ENCODE data around the gene CABS1.

CABS1 gene

GRCh38 chr4:70372760-70373159, 38.0 kb downstream of the CABS1 start:
- no peak overlapping the region for H3K27ac ChIP-seq (replicated peaks)
- no peak for TF ChIP-seq SPI1 (IDR thresholded peaks at IDR 0.05; ENCODE audit: borderline replicate concordance, low read depth)
- no peak for DNase-seq (ENCODE audit: low read depth in 1 of 2, low spot score in 1 of 2)
- no peak overlapping the region for H3K4me3 ChIP-seq (replicated peaks; ENCODE audit: insufficient read depth, low read length)
- H3K27me3 ChIP-seq (ENCODE audit: insufficient read depth, poor library complexity, severe bottlenecking) = no peaks in the 10 kb centered on the region

GRCh38 chr4:70380578-70380977, 45.8 kb downstream of the CABS1 start:
- TF ChIP-seq POLR2AphosphoS5 (IDR thresholded peaks at IDR 0.05; ENCODE audit: low read depth) (no peak), SPI1 (IDR thresholded peaks at IDR 0.05; ENCODE audit: borderline replicate concordance, low read depth) (no peak), REST (IDR thresholded peaks at IDR 0.05; ENCODE audit: insufficient replicate concordance, low read depth) (no peak), CTCF (IDR thresholded peaks at IDR 0.05; ENCODE audit: insufficient read depth, low read length) (no peak), GABPA (IDR thresholded peaks at IDR 0.05; ENCODE audit: low read depth) (no peak)
- Histone ChIP-seq H3K27ac (replicated peaks) (no peak overlapping the region), H3K4me3 (replicated peaks; ENCODE audit: insufficient read depth, low read length) (no peak overlapping the region), H3K27me3 (ENCODE audit: insufficient read depth, poor library complexity, severe bottlenecking) (no peaks in the 10 kb centered on the region)
- DNase-seq (ENCODE audit: low read depth in 1 of 2, low spot score in 1 of 2) = no peak

GRCh38 chr4:70382691-70383181, 48.0 kb downstream of the CABS1 start, which contains the start of gene SMR3B:
Gene SMR3B (plus strand): TSS chr4:70383131. CDS start chr4:70384511, 1,380 bp downstream.
- DNase-seq (ENCODE audit: low read depth in 1 of 2, low spot score in 1 of 2) = no peak
- TF ChIP-seq POLR2AphosphoS5 (IDR thresholded peaks at IDR 0.05; ENCODE audit: low read depth) (no peak), GABPA (IDR thresholded peaks at IDR 0.05; ENCODE audit: low read depth) (no peak), REST (IDR thresholded peaks at IDR 0.05; ENCODE audit: insufficient replicate concordance, low read depth) (no peak), CTCF (IDR thresholded peaks at IDR 0.05; ENCODE audit: insufficient read depth, low read length) (no peak), SPI1 (IDR thresholded peaks at IDR 0.05; ENCODE audit: borderline replicate concordance, low read depth) (no peak)

More at GRCh38 chr4:70382691-70383181, 48.0 kb downstream of the CABS1 start, which contains the start of gene SMR3B:
- no peak within 1 kb of the TSS for H3K4me3 ChIP-seq (replicated peaks; ENCODE audit: insufficient read depth, low read length)
- H3K27me3 ChIP-seq (ENCODE audit: insufficient read depth, poor library complexity, severe bottlenecking) = no peaks in the 10 kb centered on the region
- no peak within 1 kb of the TSS for H3K27ac ChIP-seq (replicated peaks)
